Measurements from ENCODE around the gene MAD1L1.

- TF ChIP-seq TAF1 (IDR thresholded peaks at IDR 0.05; ENCODE audit: borderline replicate concordance, low read depth, low read length) (no peak), POLR2AphosphoS5 (IDR thresholded peaks at IDR 0.05; ENCODE audit: low read depth, low read length) (peak; percentile 25; the same call in 1 of the 2 replicates), POLR2A (IDR thresholded peaks at IDR 0.05; ENCODE audit: low read depth, low read length) (no peak)
Observed at GRCh38 chr7:2209146-2209960, 23.4 kb downstream of the MAD1L1 start.
